ENCODE measurements around the gene SLC22A1. TPM values are rescaled to one million over a fixed set of nuclear protein-coding genes. Genes with fewer than 3 reads are reported as not detected.

Gene SLC22A1
- total and polyA plus RNA-seq, 2 donors (not counting 3 experiments of a cell fraction or from before 2014, with no cell fraction given), result 0.04 TPM; not detected in 1

- Histone ChIP-seq H3K4me3 (replicated peaks in 1 of 3; ENCODE audit: insufficient read depth in 1 of 3, low read depth in 1 of 3, low read length in 3 of 3) (no peak overlapping the region), H2AFZ (ENCODE audit: low read depth, low read length) (no peak overlapping the region), H3K4me2 (ENCODE audit: insufficient read depth, low read length) (no peak overlapping the region), H3K9me1 (replicated peaks; ENCODE audit: control insufficient read depth, extremely low read depth, insufficient read depth, low read length) (no peaks in the 10 kb centered on the region), H3K79me2 (ENCODE audit: control insufficient read depth, insufficient read depth, low read length) (no peaks in the 10 kb centered on the region), H4K20me1 (replicated peaks; ENCODE audit: control insufficient read depth, extremely low read depth, insufficient read depth, low read length) (no peaks in the 10 kb centered on the region), H3K36me3 (ENCODE audit: control insufficient read depth in 2 of 2, extremely low read depth in 1 of 2, insufficient read depth in 2 of 2, low read length in 2 of 2) (peaks cover 0 to 26% of the 10 kb centered on the region in 2 experiments), H3K9me3 (replicated peaks; ENCODE audit: control insufficient read depth, insufficient read depth, low read length) (no peaks in the 10 kb centered on the region), H3K4me1 (ENCODE audit: control insufficient read depth, extremely low read depth, insufficient read depth, low read length) (no peaks in the 10 kb centered on the region), H3K27ac (ENCODE audit: insufficient read depth, low read depth, low read length) (no peak overlapping the region), H3K27me3 (ENCODE audit: control insufficient read depth in 2 of 2, insufficient read depth in 2 of 2, low read length in 2 of 2) (no peaks in the 10 kb centered on the region), H3K9ac (replicated peaks; ENCODE audit: extremely low read depth, insufficient read depth, low read length) (no peak overlapping the region)
- peak; percentile 60 to 70 for TF ChIP-seq CTCF (IDR thresholded peaks at IDR 0.05; ENCODE audit: extremely low read depth in 1 of 2, insufficient read depth in 1 of 2, low read depth in 1 of 2, low read length in 2 of 2)
- no peak for TF ChIP-seq POLR2A (IDR thresholded peaks at IDR 0.05; ENCODE audit: low read depth, low read length)
- no peak for TF ChIP-seq FOS (IDR thresholded peaks at IDR 0.05; ENCODE audit: borderline replicate concordance, insufficient read depth, low read length)
- no peak for TF ChIP-seq JUN (IDR thresholded peaks at IDR 0.05; ENCODE audit: borderline replicate concordance, insufficient read depth, insufficient read length, low read depth)
- no TSS peak for BruUV-seq (replicated peaks)
- FAIRE-seq (peak; percentile 73), DNase-seq (ENCODE audit: low read depth, low spot score) (peak; percentile 44)
- dilution Hi-C loops (cut with MboI; ENCODE audit: extremely low pct_ligation_motif_present, low sequenced_read_pairs) (no loop called here), intact Hi-C loops (cut with micrococcal nuclease) (loop anchor here (1.0 to 5.0 kb wide), 3 partner anchors 121 to 368 kb away; partner anchors contain the start of gene IGF2R)
- ChIA-PET POLR2A (no interaction called here), CTCF (interaction anchor here (0.8 to 3.4 kb wide), 21 partner anchors 8 to 1286 kb away, joined by 3 to 33 read pairs (median 4); partner anchors contain the start of genes IGF2R and MRPL18)
Measured at GRCh38 chr6:160088069-160088783, 33.4 kb upstream of the SLC22A1 start.

Data from endothelial cell of umbilical vein (primary cell).